Sigmoid colon (tissue), 4 donors: ENCODE measurements around the gene ABCC1.

Experiments used
- CTCF ChIP-seq, 4 experiments: fragments of 450-650 bp in 3 of 4; fragments of 200-600 bp in 1 of 4; IDR thresholded peaks; one replicate each; pipeline ENCODE4 v1.5.1; 2016 to 2019; ENCODE audit warnings: antibody characterized with exemption in 4 of 4, mild to moderate bottlenecking in 3 of 4, moderate library complexity in 2 of 4
- POLR2A ChIP-seq, 2 donors: fragments of 450-650 bp; IDR thresholded peaks; one replicate each; pipeline ENCODE4 v1.6.1; 2016; ENCODE audit warnings: antibody characterized with exemption in 2 of 2, mild to moderate bottlenecking in 2 of 2, moderate library complexity in 2 of 2
- POLR2AphosphoS5 ChIP-seq, 4 donors: sonication (generic); formaldehyde crosslinking; IDR thresholded peaks; one replicate each; pipeline ENCODE4 v1.6.1; 2017; ENCODE audit warnings: antibody characterized with exemption in 4 of 4

- TF ChIP-seq CTCF (IDR thresholded peaks at IDR 0.05) (no peak), POLR2A (IDR thresholded peaks at IDR 0.05) (no peak), POLR2AphosphoS5 (IDR thresholded peaks at IDR 0.05) (no peak)
These were observed 83.0 kb downstream of the ABCC1 start for GRCh38 chr16:16032271-16032979.
